ENCODE measurements around the gene USF1. TPM values are rescaled to one million over a fixed set of nuclear protein-coding genes. Genes with fewer than 3 reads are reported as not detected.
"Not testable (repeated sequence)": the region's sequence is repeated elsewhere in the genome, so short reads cannot be mapped to it uniquely, and the experiment has no call there.

The USF1 gene
- total RNA-seq, 1 donor from 2014 or later: 83.2 TPM

- peak; percentile 81 to 93 for DNase-seq (ENCODE audit: low read depth in 2 of 2)
These were observed 25.9 kb downstream of the USF1 start for GRCh38 chr1:161019751-161020495.

GRCh38 chr1:161019111-161019660, 26.6 kb downstream of the USF1 start:
- not testable (repeated sequence) for DNase-seq (ENCODE audit: low read depth in 2 of 2)

- no peak for DNase-seq (ENCODE audit: low read depth in 2 of 2)
These were observed 27.2 kb downstream of the USF1 start for GRCh38 chr1:161018631-161018930.

- no peak for DNase-seq (ENCODE audit: low read depth in 2 of 2)
These were observed 27.8 kb downstream of the USF1 start for GRCh38 chr1:161017756-161018630.

GRCh38 chr1:161017181-161017580, 28.6 kb downstream of the USF1 start:
- not testable (repeated sequence) for DNase-seq (ENCODE audit: low read depth in 2 of 2)

- peak in 1 of 2 donors; percentile 67 for DNase-seq (ENCODE audit: low read depth in 2 of 2)
These were observed 29.1 kb downstream of the USF1 start for GRCh38 chr1:161016683-161017082.

GRCh38 chr1:161013488-161014230, 32.1 kb downstream of the USF1 start:
- DNase-seq (ENCODE audit: low read depth in 2 of 2): peak; percentile 100

- DNase-seq (ENCODE audit: low read depth in 2 of 2): peak in 1 of 2 donors; percentile 81
These were observed 32.7 kb downstream of the USF1 start for GRCh38 chr1:161013131-161013487.

GRCh38 chr1:161012420-161012819, 33.4 kb downstream of the USF1 start:
- no peak for DNase-seq (ENCODE audit: low read depth in 2 of 2)

- DNase-seq (ENCODE audit: low read depth in 2 of 2): no peak
These were observed 36.1 kb downstream of the USF1 start for GRCh38 chr1:161009602-161010211.

GRCh38 chr1:161008869-161009510, 36.8 kb downstream of the USF1 start:
- no peak for DNase-seq (ENCODE audit: low read depth in 2 of 2)

- DNase-seq (ENCODE audit: low read depth in 2 of 2): no peak
These were observed 38.4 kb downstream of the USF1 start for GRCh38 chr1:161007369-161007768.

- no peak for DNase-seq (ENCODE audit: low read depth in 2 of 2)
These were observed 39.2 kb downstream of the USF1 start for GRCh38 chr1:161006563-161006962.

GRCh38 chr1:161001525-161001924, 44.3 kb downstream of the USF1 start:
- DNase-seq (ENCODE audit: low read depth in 2 of 2): no peak

GRCh38 chr1:161000736-161001480, 44.9 kb downstream of the USF1 start:
- DNase-seq (ENCODE audit: low read depth in 2 of 2): no peak

- DNase-seq (ENCODE audit: low read depth in 2 of 2): no peak
These were observed 46.4 kb downstream of the USF1 start for GRCh38 chr1:160999376-160999775.

- peak; percentile 41 to 85 for DNase-seq (ENCODE audit: low read depth in 2 of 2)
These were observed 48.3 kb downstream of the USF1 start for GRCh38 chr1:160997323-160998038.

GRCh38 chr1:160996178-160996577, 49.6 kb downstream of the USF1 start:
- DNase-seq (ENCODE audit: low read depth in 2 of 2): peak in 1 of 2 donors; percentile 80

GRCh38 chr1:160993544-160994193, 52.1 kb downstream of the USF1 start:
- DNase-seq (ENCODE audit: low read depth in 2 of 2): peak; percentile 45 to 56
